HG02884 (cell line): ENCODE measurements around the gene CCNC.

ENCODE experiments used
- ATAC-seq: cut with Tn5 transposase; IDR thresholded peaks from one replicate; pipeline ENCODE4 v1.9.1; 2021; ENCODE audit warnings: mild to moderate bottlenecking, moderate library complexity; ENCODE audit not compliant: unreplicated experiment

The CCNC gene

DNA sequence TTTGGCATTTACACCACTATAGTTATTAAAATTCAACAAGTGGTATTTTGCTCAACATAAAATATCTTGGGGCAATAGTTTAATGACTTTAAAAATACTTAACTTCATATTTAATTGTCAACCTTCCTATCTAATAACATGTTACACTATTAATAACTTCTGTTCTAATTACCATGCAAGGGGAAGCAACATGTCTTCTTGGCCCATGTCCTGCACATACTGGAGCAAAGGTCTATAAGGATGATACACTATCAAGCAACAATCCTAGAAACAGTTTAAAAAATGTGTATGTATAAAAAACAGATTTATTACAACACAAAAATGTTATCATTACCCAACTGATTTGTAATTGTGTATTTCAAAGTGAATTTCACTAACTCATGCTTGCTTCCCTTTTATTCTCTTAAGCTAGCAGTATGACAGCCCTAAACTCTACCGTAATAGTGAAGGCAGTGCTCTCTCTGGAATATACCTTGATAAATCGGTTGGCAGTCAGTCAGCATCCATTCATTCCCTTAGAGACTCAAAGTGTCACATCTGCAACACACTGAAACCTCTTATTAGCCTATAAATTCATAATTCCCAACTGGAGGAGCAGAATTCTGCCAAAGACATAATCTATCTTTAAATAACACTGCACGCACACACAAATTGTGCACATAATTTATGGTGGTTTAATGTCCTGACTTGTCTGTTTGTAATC is 18.3 kb downstream of the CCNC start:
- ATAC-seq = no peak

DNA sequence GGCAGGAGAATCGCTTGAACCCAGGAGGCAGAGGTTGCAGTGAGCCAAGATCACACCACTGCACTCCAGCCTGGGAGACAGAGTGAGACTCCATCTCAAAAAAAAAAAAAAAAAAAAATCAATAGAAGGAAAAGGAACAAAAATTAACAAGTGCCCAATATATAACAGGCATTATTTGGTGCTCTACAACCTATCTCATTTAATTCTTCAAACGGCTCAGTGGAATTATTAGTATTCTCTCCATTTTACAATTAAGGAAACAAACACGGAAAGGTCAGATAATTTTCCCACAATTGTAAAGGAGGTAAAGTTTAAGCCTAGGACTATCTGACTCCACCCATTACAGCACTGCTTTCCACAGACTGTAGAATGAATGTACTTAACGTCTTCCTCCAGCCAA is 19.8 kb downstream of the CCNC start:
- no peak for ATAC-seq

DNA sequence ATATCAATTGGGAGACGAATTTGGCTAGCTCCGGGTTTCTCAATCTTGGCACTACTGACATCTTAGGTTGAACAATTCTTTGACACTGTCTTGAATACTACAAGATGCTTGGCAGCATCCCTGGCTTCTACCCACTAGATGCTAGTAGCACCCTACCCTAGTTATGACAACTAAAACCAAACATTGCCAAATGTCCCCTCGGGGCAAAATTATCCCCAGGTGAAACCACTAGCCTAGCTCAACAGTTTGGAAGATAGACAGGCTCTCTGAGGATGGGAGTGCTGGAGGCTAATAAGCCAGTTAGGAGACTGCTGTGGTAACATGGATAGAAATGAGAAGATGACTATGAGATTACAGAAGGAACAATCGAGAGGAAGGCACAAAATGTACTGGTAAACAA is 20.9 kb downstream of the CCNC start:
- no peak for ATAC-seq

DNA sequence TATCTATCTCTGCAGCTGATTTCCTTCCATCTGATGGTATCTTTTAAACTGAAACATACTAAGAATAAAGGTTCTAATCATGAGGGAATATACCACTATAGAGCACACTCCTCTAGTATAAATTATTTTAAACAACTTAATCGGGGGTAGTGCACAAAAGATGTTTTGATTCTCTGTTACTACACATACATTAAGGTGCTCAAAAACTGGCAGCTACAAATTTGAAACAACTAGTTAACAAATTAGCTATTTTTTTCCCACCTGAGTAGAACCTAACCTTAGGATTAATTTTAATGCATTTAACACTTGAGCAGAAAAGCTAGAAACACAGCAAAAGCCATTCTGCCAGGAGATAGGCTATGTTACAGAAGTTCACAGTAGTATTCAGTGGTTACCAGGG is 23.0 kb downstream of the CCNC start:
- ATAC-seq = no peak

DNA sequence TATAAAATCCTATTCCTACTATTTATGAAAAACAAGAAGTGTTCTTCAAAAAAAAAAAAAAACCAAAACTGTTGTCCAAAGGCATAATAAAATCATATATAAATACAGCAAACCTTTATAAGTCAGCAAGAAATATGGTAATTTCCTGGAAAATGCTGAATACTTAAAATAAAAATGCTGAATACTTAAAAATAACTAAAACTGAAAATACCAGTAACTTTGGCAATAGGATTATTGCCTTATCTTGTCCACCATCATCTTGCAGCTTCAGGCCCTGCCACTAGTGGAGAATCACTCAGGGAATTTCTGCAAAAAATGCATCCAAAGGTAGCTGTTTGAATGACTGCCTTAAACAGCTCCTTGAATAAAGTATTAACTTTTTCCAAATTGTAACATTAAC is 24.5 kb downstream of the CCNC start:
- ATAC-seq = no peak

DNA sequence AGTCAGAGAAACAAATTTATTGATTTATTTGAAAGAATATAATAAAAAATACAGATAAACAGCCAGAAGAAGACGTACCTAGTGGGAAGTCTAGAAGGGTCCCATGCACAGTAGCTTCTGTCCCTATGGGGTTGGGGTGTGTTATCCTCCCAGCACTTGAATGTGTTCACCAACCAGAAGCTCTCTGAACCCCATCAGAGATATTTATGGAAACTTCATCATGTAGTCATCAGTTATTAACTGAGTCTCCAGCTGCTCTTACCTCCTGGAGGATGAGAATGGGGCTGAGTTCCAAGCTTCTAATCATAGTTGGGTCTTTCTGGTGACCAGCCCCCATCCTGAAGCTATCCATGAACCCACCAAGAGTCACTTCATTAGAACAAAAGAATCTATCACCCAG is 37.8 kb downstream of the CCNC start:
- ATAC-seq = no peak

DNA sequence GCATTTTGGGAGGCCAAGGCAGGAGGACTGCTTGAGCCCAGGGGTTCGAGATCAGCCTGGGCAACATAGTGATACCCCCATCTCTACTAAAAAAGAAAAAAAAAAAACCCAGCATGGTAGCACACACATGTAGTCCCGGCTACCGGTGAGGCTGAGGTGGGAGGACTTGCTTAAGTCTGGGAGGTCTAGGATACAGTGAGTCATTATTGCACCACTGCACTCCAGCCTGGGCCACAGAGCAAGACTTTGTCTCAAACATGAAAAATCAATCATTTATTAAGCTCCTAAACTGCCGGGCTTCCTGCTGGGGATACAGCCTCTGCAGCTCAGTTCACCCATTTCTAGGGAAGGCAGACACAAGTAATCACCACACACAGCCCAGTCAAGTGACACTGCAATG is 45.9 kb downstream of the CCNC start:
- no peak for ATAC-seq

DNA sequence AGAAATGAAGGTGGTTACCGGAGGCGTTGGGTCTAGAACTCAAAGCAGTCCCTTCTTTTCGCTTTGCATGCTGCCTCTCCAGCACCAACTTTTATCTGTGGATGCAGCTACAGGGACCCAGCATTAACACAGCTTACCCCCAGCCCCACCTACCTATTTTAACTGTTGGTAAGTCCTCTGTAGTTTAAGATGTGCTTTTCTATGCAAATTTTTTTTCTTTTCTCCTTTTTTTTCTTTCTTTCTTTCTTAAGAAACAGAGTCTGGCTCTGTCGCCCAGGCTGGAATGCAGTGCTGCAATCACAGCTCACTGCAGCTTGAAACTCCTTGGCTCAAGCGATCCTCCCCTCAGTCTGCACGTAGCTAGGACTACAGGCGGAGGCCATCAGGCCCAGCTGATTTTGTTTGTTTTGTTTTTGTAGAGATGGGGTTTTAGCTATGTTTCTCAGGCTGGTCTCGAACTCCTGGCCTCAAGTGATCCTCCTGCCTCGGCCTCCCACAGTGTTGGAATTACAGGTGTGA is 46.8 kb downstream of the CCNC start:
- ATAC-seq = peak; percentile 26

DNA sequence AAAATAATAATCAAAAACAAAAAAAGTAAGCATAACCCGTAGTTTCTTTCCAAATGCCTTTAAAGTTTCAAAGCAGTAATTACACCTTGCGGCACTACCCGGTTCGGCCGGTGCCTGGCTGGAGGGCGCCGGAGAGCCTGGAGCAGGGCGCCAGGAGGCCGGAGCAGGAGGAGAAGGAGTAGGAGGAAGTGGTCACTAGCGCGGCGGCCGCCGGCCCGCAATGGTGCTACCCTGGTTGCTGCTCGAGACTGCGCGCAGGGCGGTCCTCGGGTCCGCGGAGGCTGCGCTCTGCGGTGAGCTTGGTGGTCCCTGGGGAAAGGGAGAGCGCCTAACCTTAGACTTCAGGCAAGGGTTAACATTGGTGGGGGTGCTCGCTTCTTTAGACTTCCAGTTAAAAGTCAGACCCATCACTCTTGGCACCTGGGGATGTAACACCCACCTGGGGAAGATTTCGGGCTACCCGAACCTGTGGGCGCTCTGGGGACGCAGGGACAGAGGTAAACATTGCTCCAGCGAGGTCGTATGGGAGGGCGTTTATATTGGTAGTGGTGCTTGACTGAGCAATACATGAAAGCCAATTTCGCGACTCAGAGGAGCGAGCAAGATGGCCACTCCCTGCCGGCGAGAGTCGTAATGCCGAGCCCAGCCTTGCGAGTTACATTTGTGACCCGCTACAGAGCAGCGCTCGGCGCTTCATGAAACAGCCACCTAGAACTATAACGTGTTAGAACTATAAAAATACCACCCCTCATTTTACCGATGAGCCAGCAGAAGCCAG is 47.4 kb downstream of the CCNC start:
- peak; percentile 94 for ATAC-seq

DNA sequence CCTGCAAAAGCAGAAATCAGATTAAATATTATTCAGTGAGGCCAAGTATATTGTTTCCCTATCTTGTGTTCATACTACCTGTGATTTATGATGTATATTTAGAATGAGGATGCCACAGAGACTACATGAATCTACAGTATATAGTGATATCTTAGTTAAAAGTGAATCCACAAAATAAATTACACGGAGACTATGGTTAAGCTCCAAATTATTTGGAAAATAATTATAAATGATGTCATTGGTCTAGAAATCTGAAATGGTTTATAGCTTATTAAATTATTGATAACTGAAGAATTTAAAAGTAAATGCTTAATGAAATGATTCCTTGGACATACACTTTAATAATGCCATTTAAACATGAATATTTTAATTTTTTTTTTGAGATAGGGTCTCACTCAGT is 49.0 kb downstream of the CCNC start:
- no peak for ATAC-seq

DNA sequence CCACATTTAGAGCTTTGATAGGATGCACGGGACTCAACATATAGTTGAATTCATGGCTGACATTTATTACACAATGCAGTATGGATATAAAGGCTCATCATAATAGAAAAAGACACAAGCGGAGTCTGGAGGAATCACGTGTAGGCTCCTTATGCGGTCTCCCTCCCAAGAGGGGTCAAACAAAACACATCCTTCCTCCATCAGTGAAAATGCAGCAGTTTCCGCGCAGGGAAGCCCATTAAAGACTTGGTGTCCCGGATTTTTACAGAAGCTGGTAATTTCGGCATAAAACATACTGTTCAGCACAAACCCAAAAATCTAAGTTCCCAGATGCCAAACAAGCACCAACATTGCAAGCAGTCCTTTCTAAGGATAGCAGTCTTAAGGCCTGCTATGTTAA is 54.4 kb downstream of the CCNC start:
- no peak for ATAC-seq

DNA sequence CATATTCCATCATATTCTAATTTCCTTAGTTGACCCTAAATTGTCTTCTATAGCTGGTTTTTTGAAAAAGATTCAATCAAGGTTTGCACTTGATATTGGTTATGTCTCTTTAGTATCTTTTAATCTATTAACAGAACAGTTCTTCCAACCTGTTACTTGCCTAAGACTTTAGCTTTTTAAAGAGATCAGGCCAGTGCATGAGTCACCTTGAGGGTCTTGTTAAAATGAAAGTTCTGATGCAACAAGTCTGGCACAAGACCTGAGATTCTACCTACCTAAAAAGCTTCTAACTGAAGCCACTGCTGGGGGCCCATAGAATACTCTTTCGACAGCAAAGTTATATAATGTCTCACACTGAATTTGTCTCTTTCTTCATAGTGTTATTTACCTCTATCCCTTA is 56.4 kb downstream of the CCNC start:
- no peak for ATAC-seq

DNA sequence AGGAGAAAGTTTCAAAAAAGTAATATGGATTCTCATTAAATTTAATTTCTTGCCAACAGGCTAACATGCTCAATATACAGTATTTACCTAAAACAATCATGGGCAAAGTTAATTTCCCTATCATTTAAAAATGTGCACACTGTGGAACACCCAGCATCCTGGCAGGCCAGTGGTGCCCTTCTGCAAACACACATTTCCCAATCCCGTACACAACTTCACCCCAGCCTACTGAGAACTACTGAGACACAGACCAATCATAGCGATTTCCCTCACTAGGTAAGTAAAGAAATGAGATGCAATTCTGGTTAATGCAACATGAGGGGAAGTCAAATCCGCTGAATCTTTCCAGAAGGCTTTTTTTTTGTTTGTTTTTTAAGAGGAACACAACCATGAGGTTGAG is 60.8 kb downstream of the CCNC start:
- no peak for ATAC-seq

DNA sequence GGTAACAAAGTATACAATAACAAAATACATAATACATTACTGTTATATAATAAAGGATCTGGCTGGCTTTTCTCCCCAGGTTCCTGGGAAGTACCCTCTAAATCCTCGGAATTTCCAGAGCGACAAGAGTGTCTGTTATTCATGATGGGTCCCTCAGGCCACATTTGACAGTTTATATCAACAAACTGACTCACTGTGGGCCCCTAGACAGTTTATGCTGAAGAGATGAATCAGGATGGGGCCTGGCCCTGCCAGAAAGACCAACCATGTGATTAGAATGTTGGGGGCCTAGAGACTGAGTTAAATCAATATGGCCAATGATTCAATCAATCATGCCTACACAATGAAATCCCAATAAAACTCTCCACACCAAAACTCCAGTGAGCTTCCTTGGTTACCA is 66.7 kb downstream of the CCNC start:
- no peak for ATAC-seq

DNA sequence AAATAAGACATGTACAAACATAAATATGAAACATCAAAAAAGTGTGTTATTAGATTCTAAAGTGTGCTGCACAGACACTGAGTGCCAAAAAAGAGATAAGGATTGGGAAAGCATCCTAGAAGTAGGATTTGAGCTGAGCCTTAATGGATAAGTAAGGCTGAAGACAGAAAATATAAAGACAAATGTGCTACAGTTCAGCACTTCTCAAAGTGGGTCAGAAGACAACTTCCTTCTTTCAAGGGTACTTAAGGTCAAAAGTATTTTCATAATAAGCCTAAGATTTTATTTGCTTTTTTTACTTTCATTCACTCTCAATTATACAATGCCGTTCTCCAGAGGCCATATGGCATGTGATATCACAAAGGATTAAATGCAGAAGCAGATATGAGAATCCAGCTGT is 70.0 kb downstream of the CCNC start:
- ATAC-seq = no peak

DNA sequence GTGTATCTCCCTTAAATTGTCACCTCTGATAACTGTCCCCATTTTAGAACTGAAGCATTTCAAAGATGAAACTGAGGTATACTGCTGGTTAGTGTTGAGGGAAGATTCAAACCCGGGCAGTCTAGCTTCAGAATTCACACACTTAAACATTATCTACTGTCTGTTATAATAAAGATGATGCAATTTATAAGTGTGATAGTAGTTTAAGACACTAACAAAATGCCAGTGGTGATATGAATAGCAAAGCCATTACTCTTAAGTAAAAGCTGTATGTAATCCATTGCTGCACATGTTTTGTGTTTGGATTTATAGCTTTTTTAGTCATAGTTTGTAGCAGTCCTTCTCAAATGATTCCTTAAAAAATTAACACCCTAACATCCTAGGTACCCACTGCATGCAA is 73.0 kb downstream of the CCNC start:
- no peak for ATAC-seq
